HCT116 (cell line): ENCODE data around the gene ALMS1. TPM values are rescaled to one million over a fixed set of nuclear protein-coding genes. Genes with fewer than 3 reads are reported as not detected.
"Not testable (repeated sequence)": the region's sequence is repeated elsewhere in the genome, so short reads cannot be mapped to it uniquely, and the experiment has no call there.

Experiments
- ATAC-seq: fragments of 200-7000 bp; cut with Tn5 transposase; 2 replicates; pipeline ENCODE4 v1.9.1; 2020; ENCODE audit warnings: mild to moderate bottlenecking, moderate library complexity
- BruUV-seq: library from RNA; stranded (reverse); fragments of 400-500 nt; replicated peaks from 2 replicates; lab custom pipeline; 2021; lab: Mats Ljungman, UMichigan
- CTCF ChIA-PET: fragments of 300-600 bp; sonication (Branson Sonifier 250); formaldehyde crosslinking; loops from one replicate; lab custom pipeline; 2021; ENCODE audit warnings: antibody characterized with exemption; lab: Charles Lee
- POLR2A ChIA-PET: fragments of 300-600, 350-600 bp; sonication (Branson Sonifier 250); formaldehyde crosslinking; loops from one replicate; lab custom pipeline; 2021; ENCODE audit warnings: antibody characterized with exemption; lab: Charles Lee
- RAD21 ChIA-PET, 2 experiments: fragments of 300-600 bp; sonication (Branson Sonifier 250); formaldehyde crosslinking; loops; one replicate each; lab custom pipeline; 2023; ENCODE audit warnings: low total read pairs in 2 of 2; ENCODE audit not compliant: uncharacterized antibody in 2 of 2, unreplicated experiment in 2 of 2, low non-redundant PET in 1 of 2; lab: Charles Lee
- DNase-seq: peaks from one replicate; pipeline ENCODE4 v3.0.0-alpha.2; 2010; ENCODE audit warnings: low read depth, low spot score
- H2AFZ ChIP-seq: fragments of 200-600 bp; shearing (Covaris generic), sonication (generic); 2 replicates; pipeline ENCODE4 v1.6.1; 2017; ENCODE audit warnings: low read depth, mixed run types, mixed read lengths, antibody characterized with exemption, low read length; ENCODE audit not compliant: poor library complexity, severe bottlenecking
- H3K27ac ChIP-seq: 2 replicates; pipeline ENCODE4 v1.5.1; 2012; ENCODE audit warnings: low read depth, low read length
- H3K27me3 ChIP-seq: fragments of 200-600 bp; sonication (generic); 2 replicates; pipeline ENCODE4 v1.6.1; 2016; ENCODE audit warnings: mixed run types, low read length, mixed read lengths; ENCODE audit not compliant: insufficient read depth
- H3K36me3 ChIP-seq, 2 experiments: fragments of 200-500 bp in 1 of 2; fragments of 200-600 bp in 1 of 2; sonication (Bioruptor generic) in 1 of 2; sonication (generic) in 1 of 2; 2 replicates each; pipeline versions ENCODE4 v1.5.1 to v1.6.1; 2014 to 2016; ENCODE audit warnings: low read length in 2 of 2, inconsistent platforms in 1 of 2, mixed read lengths in 1 of 2, mixed run types in 1 of 2; ENCODE audit not compliant: insufficient read depth in 2 of 2, control insufficient read depth in 1 of 2
- H3K4me1 ChIP-seq, 2 experiments: fragments of 200-600 bp in 1 of 2; sonication (generic) in 1 of 2; 2 replicates each; pipeline versions ENCODE4 v1.5.1 to v1.6.1; 2012 to 2017; ENCODE audit warnings: low read length in 2 of 2, inconsistent platforms in 1 of 2, mild to moderate bottlenecking in 1 of 2, mixed read lengths in 1 of 2, mixed run types in 1 of 2, moderate library complexity in 1 of 2; ENCODE audit not compliant: insufficient read depth in 2 of 2, control insufficient read depth in 1 of 2
- H3K4me2 ChIP-seq: fragments of 200-600 bp; sonication (generic); 2 replicates; pipeline ENCODE4 v1.6.1; 2017; ENCODE audit warnings: mixed run types, low read length, mixed read lengths
- H3K4me3 ChIP-seq, 2 experiments: fragments of 200-600 bp in 1 of 2; sonication (generic) in 1 of 2; replicated peaks in 1 of 2; 2 replicates each; pipeline ENCODE4 v1.5.1; 2011 to 2016; ENCODE audit warnings: low read length in 2 of 2, control low read depth in 1 of 2, low read depth in 1 of 2, mild to moderate bottlenecking in 1 of 2, mixed read lengths in 1 of 2, mixed run types in 1 of 2
- H3K79me2 ChIP-seq: fragments of 200-600 bp; sonication (generic); 2 replicates; pipeline ENCODE4 v1.6.1; 2017; ENCODE audit warnings: mild to moderate bottlenecking, mixed run types, low read length, moderate library complexity, mixed read lengths; ENCODE audit not compliant: insufficient read depth
- H3K9ac ChIP-seq: fragments of 200-600 bp; sonication (generic); 2 replicates; pipeline ENCODE4 v1.6.1; 2016; ENCODE audit warnings: low read length, mixed read lengths
- H3K9me2 ChIP-seq: fragments of 200-600 bp; sonication (generic), shearing (Covaris generic); 2 replicates; pipeline ENCODE4 v1.6.1; 2017; ENCODE audit warnings: mixed run types, mild to moderate bottlenecking, moderate library complexity; ENCODE audit not compliant: insufficient read depth
- H3K9me3 ChIP-seq, 2 experiments: fragments of 200-500 bp in 1 of 2; fragments of 200-600 bp in 1 of 2; sonication (Bioruptor generic) in 1 of 2; sonication (generic) in 1 of 2; 2 replicates each; pipeline ENCODE4 v1.6.1; 2014 to 2017; ENCODE audit warnings: low read length in 2 of 2, mixed read lengths in 2 of 2, inconsistent platforms in 1 of 2, low read depth in 1 of 2, mild to moderate bottlenecking in 1 of 2, mixed run types in 1 of 2, moderate library complexity in 1 of 2; ENCODE audit not compliant: control insufficient read depth in 1 of 2, insufficient read depth in 1 of 2
- H4K20me1 ChIP-seq: fragments of 200-600 bp; sonication (generic), shearing (Covaris generic); 2 replicates; pipeline ENCODE4 v1.6.1; 2017; ENCODE audit warnings: mixed run types, mild to moderate bottlenecking, moderate library complexity; ENCODE audit not compliant: insufficient read depth
- CBX3 ChIP-seq: IDR thresholded peaks from 2 replicates; pipeline ENCODE4 v1.6.1; 2012; ENCODE audit warnings: low read depth
- CEBPB ChIP-seq: IDR thresholded peaks from 2 replicates; pipeline ENCODE4 v1.6.1; 2012; ENCODE audit warnings: low read depth
- EGR1 ChIP-seq: IDR thresholded peaks from 2 replicates; pipeline ENCODE4 v1.6.1; 2012; ENCODE audit warnings: low read depth
- ELF1 ChIP-seq: IDR thresholded peaks from 2 replicates; pipeline ENCODE4 v1.6.1; 2012; ENCODE audit warnings: low read depth, borderline replicate concordance
- EZH2phosphoT487 ChIP-seq: fragments of 200-600 bp; IDR thresholded peaks from 2 replicates; pipeline ENCODE4 v1.6.1; 2018; ENCODE audit warnings: antibody characterized with exemption, borderline replicate concordance
- POLR2AphosphoS5 ChIP-seq: IDR thresholded peaks from 2 replicates; pipeline ENCODE4 v1.6.1; 2011; ENCODE audit warnings: mild to moderate bottlenecking, low read depth, low read length, moderate library complexity
- RAD21 ChIP-seq: IDR thresholded peaks from 2 replicates; pipeline ENCODE4 v1.6.1; 2012; ENCODE audit warnings: low read depth, mild to moderate bottlenecking
- SP1 ChIP-seq: IDR thresholded peaks from 2 replicates; pipeline ENCODE4 v1.6.1; 2012; ENCODE audit warnings: low read depth
- SRF ChIP-seq: IDR thresholded peaks from 2 replicates; pipeline ENCODE4 v1.6.1; 2012; ENCODE audit warnings: low read depth
- TCF7L2 ChIP-seq: IDR thresholded peaks from 2 replicates; pipeline ENCODE4 v1.7.0; 2011; ENCODE audit warnings: borderline replicate concordance, inconsistent platforms; ENCODE audit not compliant: insufficient read depth, insufficient read length; ENCODE audit errors: extremely low read depth
- ZFX ChIP-seq: fragments of 450-650 bp; IDR thresholded peaks from 2 replicates; pipeline ENCODE4 v1.6.1; 2017
- intact Hi-C: fragments of 100-400 bp; cut with micrococcal nuclease; formaldehyde crosslinking; loops from 2 replicates; pipeline ENCODE4 v1.10.0; 2022
- total RNA-seq: library from RNA; stranded (reverse); gene quantifications from one replicate; pipeline ENCODE4 v1.2.1, GENCODE V29; 2021; ENCODE audit not compliant: unreplicated experiment
- TF ChIP-seq, protein P1 (sequence below): IDR thresholded peaks from 2 replicates; pipeline ENCODE4 v1.6.1; 2011; ENCODE audit warnings: mild to moderate bottlenecking, low read length, moderate library complexity; ENCODE audit not compliant: insufficient replicate concordance; ENCODE audit errors: extremely low read depth
- TF ChIP-seq, protein P2 (sequence below), 3 experiments: fragments of 200-600 bp in 1 of 3; sonication (generic) in 1 of 3; IDR thresholded peaks in 2 of 3; conservative IDR thresholded peaks in 1 of 3; 2 replicates each; pipeline ENCODE4 v1.5.1; 2012 to 2017; ENCODE audit warnings: low read depth in 2 of 3, low read length in 2 of 3, antibody characterized with exemption in 1 of 3, borderline replicate concordance in 1 of 3, control low read depth in 1 of 3, mild to moderate bottlenecking in 1 of 3, mixed read lengths in 1 of 3, mixed run types in 1 of 3, moderate library complexity in 1 of 3; ENCODE audit not compliant: insufficient read depth in 1 of 3
- TF ChIP-seq, protein P3 (sequence below): IDR thresholded peaks from 2 replicates; pipeline ENCODE4 v1.6.1; 2012

The ALMS1 gene
- total RNA-seq, 1 experiment from 2014 or later: 20.5 TPM

DNA sequence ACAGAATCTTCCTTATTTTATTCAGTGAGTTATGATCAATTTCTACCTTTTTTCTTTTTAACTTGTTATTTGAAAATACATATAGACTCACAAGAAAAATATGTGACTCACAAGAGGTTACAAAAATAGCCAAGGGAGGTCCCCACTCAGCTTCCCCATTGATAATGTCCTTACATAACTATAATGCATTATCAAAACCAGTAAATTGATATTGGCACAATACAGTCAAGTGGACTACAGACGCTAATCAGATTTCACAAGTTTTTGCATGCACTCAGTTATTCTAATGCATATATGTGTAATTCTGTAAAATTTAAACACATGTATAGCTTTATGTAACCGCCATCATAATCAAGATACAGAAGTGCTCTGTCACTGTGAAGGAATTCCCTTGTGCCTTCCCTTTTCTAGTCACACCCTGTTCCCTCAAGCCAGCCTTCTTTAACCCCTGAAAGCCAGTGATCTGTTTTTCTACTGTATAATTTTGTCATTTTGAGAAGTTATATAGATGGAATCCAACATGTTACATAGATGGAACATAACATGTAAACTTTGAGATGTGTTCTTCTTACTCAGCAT lies 118.4 kb downstream of the ALMS1 start:
- Histone ChIP-seq H3K9me2 (no peaks in the 10 kb centered on the region), H3K36me3 (no peaks in the 10 kb centered on the region), H4K20me1 (no peaks in the 10 kb centered on the region), H3K79me2 (no peaks in the 10 kb centered on the region), H3K4me2 (peak overlapping the region; percentile 66), H3K4me3 (peak overlapping the region in 1 of 2 experiments; percentile 21; a peak in 1 of 4 replicates), H3K27me3 (no peaks in the 10 kb centered on the region), H3K9me3 (no peaks in the 10 kb centered on the region), H3K9ac (peak overlapping the region; percentile 22; the same call in 1 of the 2 replicates), H3K27ac (no peak overlapping the region), H2AFZ (no peak overlapping the region), H3K4me1 (peaks cover 7 to 12% of the 10 kb centered on the region in 2 experiments; a peak in 3 of 4 replicates)
- intact Hi-C loops: no loop called here
- no peak for TF ChIP-seq ELF1
- no peak for TF ChIP-seq TCF7L2
- TF ChIP-seq, protein P1, sequence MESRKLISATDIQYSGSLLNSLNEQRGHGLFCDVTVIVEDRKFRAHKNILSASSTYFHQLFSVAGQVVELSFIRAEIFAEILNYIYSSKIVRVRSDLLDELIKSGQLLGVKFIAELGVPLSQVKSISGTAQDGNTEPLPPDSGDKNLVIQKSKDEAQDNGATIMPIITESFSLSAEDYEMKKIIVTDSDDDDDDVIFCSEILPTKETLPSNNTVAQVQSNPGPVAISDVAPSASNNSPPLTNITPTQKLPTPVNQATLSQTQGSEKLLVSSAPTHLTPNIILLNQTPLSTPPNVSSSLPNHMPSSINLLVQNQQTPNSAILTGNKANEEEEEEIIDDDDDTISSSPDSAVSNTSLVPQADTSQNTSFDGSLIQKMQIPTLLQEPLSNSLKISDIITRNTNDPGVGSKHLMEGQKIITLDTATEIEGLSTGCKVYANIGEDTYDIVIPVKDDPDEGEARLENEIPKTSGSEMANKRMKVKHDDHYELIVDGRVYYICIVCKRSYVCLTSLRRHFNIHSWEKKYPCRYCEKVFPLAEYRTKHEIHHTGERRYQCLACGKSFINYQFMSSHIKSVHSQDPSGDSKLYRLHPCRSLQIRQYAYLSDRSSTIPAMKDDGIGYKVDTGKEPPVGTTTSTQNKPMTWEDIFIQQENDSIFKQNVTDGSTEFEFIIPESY: no peak
- no peak for TF ChIP-seq CEBPB
- TF ChIP-seq POLR2AphosphoS5: no peak
- TF ChIP-seq, protein P2, sequence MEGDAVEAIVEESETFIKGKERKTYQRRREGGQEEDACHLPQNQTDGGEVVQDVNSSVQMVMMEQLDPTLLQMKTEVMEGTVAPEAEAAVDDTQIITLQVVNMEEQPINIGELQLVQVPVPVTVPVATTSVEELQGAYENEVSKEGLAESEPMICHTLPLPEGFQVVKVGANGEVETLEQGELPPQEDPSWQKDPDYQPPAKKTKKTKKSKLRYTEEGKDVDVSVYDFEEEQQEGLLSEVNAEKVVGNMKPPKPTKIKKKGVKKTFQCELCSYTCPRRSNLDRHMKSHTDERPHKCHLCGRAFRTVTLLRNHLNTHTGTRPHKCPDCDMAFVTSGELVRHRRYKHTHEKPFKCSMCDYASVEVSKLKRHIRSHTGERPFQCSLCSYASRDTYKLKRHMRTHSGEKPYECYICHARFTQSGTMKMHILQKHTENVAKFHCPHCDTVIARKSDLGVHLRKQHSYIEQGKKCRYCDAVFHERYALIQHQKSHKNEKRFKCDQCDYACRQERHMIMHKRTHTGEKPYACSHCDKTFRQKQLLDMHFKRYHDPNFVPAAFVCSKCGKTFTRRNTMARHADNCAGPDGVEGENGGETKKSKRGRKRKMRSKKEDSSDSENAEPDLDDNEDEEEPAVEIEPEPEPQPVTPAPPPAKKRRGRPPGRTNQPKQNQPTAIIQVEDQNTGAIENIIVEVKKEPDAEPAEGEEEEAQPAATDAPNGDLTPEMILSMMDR (IDR thresholded peaks at IDR 0.05 in 2 of 3, conservative IDR thresholded peaks at IDR 0.05 in 1 of 3; ENCODE audit: borderline replicate concordance in 1 of 3, insufficient read depth in 1 of 3, low read depth in 2 of 3, low read length in 2 of 3): no peak
- TF ChIP-seq RAD21: no peak
- no peak for TF ChIP-seq CBX3
- TF ChIP-seq EZH2phosphoT487: no peak
- TF ChIP-seq EGR1: no peak
- TF ChIP-seq SP1: no peak
- TF ChIP-seq ZFX: no peak
- TF ChIP-seq, protein P3, sequence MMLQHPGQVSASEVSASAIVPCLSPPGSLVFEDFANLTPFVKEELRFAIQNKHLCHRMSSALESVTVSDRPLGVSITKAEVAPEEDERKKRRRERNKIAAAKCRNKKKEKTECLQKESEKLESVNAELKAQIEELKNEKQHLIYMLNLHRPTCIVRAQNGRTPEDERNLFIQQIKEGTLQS: no peak
- no peak for TF ChIP-seq SRF
- peak; percentile 83 for ATAC-seq
- BruUV-seq: no TSS peak
- ChIA-PET POLR2A (no interaction called here), RAD21 (no interaction called here), CTCF (no interaction called here)
- DNase-seq: no peak

DNA sequence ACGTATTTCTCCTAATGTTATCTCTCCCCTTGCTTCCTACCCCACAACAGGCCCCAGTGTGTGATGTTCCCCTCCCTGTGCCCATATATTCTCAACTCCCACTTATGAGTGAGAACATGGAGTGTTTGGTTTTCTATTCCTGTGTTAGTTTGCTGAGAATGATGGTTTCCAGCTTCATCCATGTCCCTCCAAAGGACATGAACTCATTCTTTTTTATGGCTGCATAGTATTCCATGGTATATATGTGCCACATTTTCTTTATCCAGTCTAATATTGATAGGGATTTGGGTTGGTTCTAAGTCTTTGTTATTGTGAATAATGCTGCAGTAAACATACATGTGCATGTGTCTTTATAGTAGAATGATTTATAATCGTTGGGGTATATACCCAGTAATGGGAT lies 119.2 kb downstream of the ALMS1 start:
- H3K9ac ChIP-seq, RAD21 ChIA-PET, H3K79me2 ChIP-seq, H3K9me2 ChIP-seq, BruUV-seq, H2AFZ ChIP-seq, H3K27ac ChIP-seq, H3K9me3 ChIP-seq, POLR2A ChIA-PET, H3K4me3 ChIP-seq, H3K27me3 ChIP-seq, ATAC-seq, intact Hi-C loops, H3K36me3 ChIP-seq, H4K20me1 ChIP-seq, CTCF ChIA-PET, DNase-seq: not testable (repeated sequence)
- H3K4me1 ChIP-seq: peaks cover 7 to 12% of the 10 kb centered on the region in 2 experiments; a peak in 3 of 4 replicates
- H3K4me2 ChIP-seq: peak overlapping the region; percentile 66; the same call in 1 of the 2 replicates
